ENCODE results near the gene FETUB. TPM values are rescaled to one million over a fixed set of nuclear protein-coding genes. Genes with fewer than 3 reads are reported as not detected.

FETUB gene
- total and polyA plus RNA-seq, 2 donors (not counting 3 experiments of a cell fraction or from before 2014, with no cell fraction given) = not detected

GRCh38 chr3:186605078-186605477, 35.1 kb upstream of the FETUB start:
- Histone ChIP-seq H3K4me1 (ENCODE audit: control insufficient read depth, extremely low read depth, insufficient read depth, low read length) (no peaks in the 10 kb centered on the region), H3K27ac (ENCODE audit: insufficient read depth, low read depth, low read length) (no peak overlapping the region), H3K36me3 (ENCODE audit: control insufficient read depth in 2 of 2, extremely low read depth in 1 of 2, insufficient read depth in 2 of 2, low read length in 2 of 2) (no peaks in the 10 kb centered on the region), H3K9me1 (replicated peaks; ENCODE audit: control insufficient read depth, extremely low read depth, insufficient read depth, low read length) (no peaks in the 10 kb centered on the region), H2AFZ (ENCODE audit: low read depth, low read length) (no peak overlapping the region), H3K4me2 (ENCODE audit: insufficient read depth, low read length) (no peak overlapping the region), H3K79me2 (ENCODE audit: control insufficient read depth, insufficient read depth, low read length) (no peaks in the 10 kb centered on the region), H3K9ac (replicated peaks; ENCODE audit: extremely low read depth, insufficient read depth, low read length) (no peak overlapping the region), H3K9me3 (replicated peaks; ENCODE audit: control insufficient read depth, insufficient read depth, low read length) (no peaks in the 10 kb centered on the region), H4K20me1 (replicated peaks; ENCODE audit: control insufficient read depth, extremely low read depth, insufficient read depth, low read length) (no peaks in the 10 kb centered on the region), H3K4me3 (replicated peaks in 1 of 3; ENCODE audit: insufficient read depth in 1 of 3, low read depth in 1 of 3, low read length in 3 of 3) (no peak overlapping the region), H3K27me3 (ENCODE audit: control insufficient read depth in 2 of 2, insufficient read depth in 2 of 2, low read length in 2 of 2) (peaks cover 0 to 4% of the 10 kb centered on the region in 2 experiments)
- ChIA-PET POLR2A (no interaction called here), CTCF (interaction anchor here (1.1 to 1.5 kb wide), 2 partner anchors 9 to 12 kb away, joined by 3 to 5 read pairs; no protein-coding TSS in a partner anchor)
- dilution Hi-C loops (cut with MboI; ENCODE audit: extremely low pct_ligation_motif_present, low sequenced_read_pairs) (no loop called here), intact Hi-C loops (cut with micrococcal nuclease) (no loop called here)
- DNase-seq (ENCODE audit: low read depth, low spot score) (no peak), FAIRE-seq (no peak)
- TF ChIP-seq POLR2A (IDR thresholded peaks at IDR 0.05; ENCODE audit: low read depth, low read length) = no peak
- TF ChIP-seq FOS (IDR thresholded peaks at IDR 0.05; ENCODE audit: borderline replicate concordance, insufficient read depth, low read length) = no peak
- TF ChIP-seq GATA2 (IDR thresholded peaks at IDR 0.05; ENCODE audit: insufficient read depth, insufficient read length, low read depth, low read length) = no peak
- TF ChIP-seq POLR2AphosphoS5 (IDR thresholded peaks at IDR 0.05; ENCODE audit: insufficient read depth, low read depth, low read length) = no peak
- no peak for TF ChIP-seq EZH2 (IDR thresholded peaks at IDR 0.05; ENCODE audit: borderline replicate concordance, low read depth, low read length, severe bottlenecking)
- no peak for TF ChIP-seq CTCF (IDR thresholded peaks at IDR 0.05; ENCODE audit: extremely low read depth in 1 of 2, insufficient read depth in 1 of 2, low read depth in 1 of 2, low read length in 2 of 2)
- BruUV-seq (replicated peaks) = no TSS peak

All from endothelial cell of umbilical vein (primary cell).